GM19328 (cell line): ENCODE measurements around the gene RAB43.
"Not testable (repeated sequence)": the region's sequence is repeated elsewhere in the genome, so short reads cannot be mapped to it uniquely, and the experiment has no call there.

ENCODE experiments used
- ATAC-seq: cut with Tn5 transposase; IDR thresholded peaks from one replicate; pipeline ENCODE4 v1.9.1; 2021; ENCODE audit warnings: mild to moderate bottlenecking, moderate library complexity; ENCODE audit not compliant: unreplicated experiment

RAB43 gene

DNA sequence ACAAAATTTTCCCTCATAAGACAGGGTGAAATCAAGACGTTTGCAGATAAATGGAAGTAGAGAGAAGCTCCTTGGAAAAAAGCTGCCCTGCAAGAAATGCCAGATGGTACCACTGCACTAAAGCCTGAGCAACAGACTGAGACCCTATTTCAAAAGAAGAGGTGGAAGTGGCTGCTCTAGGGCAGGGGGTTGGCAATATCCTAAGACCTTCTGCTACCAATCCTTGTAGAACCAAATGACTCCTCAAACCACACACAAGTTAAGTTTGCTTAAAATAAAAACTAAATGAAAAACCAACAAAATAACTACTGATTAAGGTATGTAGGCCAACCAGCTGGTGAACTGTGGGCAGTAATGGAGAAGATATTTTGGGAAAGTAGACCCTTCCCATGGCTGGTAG, 21.3 kb downstream of the RAB43 start:
- no peak for ATAC-seq

DNA sequence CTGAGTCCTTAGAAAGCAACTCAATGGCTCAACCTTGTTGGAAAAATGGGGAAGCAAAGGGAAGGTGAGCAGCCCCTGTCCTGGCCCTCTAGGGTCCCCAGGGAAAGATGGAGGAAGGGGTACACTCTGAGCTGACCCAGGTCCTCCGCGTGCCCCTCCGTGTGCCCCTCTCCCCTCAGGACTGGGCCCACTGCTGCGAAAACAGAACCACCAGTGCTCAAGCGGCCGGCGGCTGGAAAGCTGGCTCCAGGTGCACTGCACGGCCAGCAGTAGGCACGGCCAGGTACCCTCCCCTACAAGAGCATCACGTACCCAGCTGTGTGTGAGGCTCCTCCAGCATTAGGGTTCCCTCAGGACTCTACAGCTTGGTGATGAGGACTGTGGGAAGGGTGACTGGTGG, 26.3 kb downstream of the RAB43 start:
- no peak for ATAC-seq

DNA sequence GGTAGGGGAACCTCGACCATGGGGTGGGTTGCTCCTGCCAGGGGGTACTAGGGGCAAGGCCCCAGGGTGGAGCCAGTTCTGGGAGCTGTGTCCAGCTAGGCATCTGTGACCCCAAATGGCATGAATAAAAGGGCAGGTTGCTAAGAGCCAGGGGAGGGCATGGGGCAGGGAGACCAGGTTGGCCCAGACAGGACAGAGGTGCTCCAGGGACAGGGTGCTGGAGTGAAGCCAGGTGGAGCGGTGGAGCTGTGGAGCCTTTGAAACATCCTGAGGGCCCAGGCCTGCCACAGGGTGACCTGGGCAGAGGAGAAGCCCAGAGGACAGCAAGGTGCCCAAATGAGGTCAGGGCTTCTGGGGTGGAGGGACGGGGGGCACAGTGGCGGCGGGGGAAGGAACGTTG, 33.3 kb downstream of the RAB43 start:
- ATAC-seq = not testable (repeated sequence)

DNA sequence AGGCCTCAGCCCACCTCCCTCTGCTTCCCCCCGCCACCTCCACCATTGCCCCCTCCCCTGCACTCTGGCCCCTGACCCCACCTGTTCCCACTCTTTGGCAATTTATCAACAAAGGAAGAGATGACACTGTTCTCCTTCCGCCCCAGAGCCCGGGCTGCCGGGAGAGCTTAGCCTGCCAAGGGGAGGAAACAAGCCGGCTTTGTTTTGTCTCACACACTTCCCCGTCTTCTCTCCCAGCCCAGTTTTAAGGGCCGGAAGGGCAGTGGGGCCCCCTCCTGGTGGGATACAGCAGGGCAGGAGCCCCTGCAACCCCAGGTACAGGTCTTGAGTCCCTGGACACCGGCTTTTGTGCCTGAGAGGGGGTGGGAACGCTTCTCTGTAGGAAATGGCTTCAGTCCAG, 33.7 kb downstream of the RAB43 start:
- ATAC-seq = not testable (repeated sequence)

DNA sequence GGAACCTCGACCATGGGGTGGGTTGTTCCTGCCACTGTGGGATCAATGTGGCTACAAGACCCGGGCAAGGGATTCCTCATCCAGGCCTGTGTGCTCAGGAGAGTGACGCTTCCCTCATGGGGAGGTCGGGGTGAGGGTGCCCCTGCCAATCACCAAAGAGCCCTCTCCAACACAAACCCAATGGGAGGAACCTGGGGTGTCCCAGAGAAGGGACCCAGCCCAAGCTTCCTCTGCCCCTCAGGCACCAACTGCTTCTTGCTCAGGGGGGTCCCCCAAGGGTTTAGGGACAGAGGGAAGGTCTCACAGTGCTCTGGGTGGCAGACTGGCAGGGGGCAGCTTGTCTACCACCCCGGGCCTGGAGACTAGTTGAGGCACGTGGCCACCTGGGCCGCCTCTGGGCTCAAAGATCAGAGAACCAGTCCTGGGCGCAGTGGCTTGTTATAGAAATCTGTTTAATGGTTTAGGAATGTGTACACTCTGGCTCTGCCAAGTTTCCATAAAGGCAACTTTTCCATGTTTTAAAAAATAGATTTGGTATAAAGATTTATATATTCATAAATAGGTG, 34.4 kb downstream of the RAB43 start:
- ATAC-seq = no peak

DNA sequence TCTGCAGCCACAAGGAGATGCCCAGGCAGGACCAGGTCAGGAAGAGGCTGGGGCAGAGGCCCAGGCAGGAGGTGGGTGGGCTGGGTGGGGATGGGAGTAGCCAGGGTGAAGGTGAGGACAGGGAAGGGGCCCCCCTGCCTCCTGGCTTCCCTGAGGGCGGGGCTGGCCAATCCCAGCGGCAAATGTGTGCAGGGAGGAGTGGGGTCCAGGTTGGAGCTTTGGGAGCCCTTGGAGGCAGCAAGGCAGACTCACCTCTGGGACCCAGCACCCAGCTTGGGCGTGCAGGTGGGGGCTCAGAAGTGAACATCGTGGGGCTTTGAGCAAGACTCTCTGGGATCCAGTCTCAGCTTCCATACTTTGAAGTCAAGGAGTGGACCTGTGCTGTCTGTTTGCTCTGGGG, 35.8 kb downstream of the RAB43 start:
- no peak for ATAC-seq

DNA sequence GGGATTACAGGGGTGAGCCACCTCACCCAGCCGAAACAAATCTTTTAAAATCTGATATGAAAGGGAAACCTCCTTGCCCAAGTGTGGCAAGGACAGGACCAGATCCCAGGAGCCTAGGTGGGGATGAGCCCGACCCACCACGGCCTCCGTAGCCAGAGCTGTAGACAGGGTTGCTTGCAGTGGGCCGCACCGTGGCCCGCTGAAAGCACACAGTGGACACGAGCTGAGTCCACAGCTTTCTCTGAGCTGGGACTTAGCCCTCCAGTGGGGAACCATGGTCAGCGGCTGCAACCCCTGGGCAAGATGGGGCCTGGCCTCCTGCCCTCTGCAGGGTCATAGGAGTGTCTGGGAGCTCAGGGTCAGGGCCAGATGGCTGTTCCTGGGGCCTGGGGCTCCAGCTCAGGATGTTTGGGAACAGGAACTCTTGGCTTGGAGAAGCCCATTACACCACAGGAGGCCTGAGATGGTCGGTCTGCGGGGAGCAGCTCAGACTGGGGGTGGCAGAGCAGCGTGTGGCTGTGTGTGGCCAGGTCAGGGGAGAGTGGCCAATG, 36.4 kb downstream of the RAB43 start:
- no peak for ATAC-seq

DNA sequence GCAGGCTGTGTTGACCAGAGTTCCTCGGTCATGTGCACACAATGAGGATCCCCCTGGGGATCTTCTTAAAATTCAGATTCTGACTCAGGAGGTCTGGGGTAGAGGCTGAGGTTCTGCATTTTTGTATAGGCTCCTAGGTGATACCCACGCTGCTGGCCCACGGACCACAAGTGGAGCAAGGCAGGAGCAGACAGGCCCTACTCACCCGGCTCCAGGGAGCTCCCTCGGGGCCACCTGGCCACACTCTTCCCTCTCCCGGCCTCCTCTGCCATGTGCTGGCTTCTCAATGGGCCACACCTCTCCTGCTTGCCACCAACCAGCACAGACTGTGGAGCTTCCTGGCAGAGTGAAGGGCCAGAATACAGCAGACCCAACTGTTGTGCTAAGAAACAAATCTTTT, 37.1 kb downstream of the RAB43 start:
- no peak for ATAC-seq

DNA sequence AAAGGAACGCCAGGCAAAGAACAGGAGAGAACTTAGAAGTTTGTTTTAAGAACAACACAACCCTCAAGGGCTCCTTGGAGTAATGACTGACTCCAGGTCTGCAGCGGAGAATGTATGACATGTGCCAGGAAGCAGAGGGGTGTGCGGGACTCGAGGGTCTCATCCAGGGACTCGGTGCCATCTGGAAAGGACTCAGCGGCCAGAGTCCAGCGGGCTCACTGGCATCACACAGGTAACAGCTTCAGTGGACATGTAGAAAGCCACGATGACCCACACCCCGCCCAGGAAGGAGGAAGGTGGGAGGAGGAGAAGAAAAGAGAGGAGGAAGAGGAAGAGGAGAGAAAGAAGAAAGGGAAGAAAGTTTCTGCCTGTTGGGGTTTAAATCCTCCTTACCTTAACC, 39.6 kb downstream of the RAB43 start:
- ATAC-seq = no peak

DNA sequence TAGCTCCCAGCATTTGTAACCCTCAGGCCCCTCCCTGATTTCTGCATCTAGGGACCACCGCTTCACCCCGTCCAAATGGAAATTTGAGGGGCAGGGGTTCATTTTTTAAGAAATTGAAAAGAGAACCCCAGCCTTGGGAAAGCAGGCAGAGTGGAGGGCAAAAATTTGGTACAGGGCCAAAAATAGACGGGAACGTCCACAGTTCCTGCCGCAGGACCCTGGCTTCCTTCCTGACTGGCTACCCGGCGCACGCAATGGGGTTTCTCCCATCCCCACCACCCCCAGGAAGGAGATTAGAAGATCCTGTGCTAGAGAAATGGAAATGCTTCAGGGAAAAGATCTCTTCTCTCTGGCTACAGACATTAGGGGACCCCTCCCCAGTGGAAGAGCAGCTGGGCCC, 40.1 kb downstream of the RAB43 start:
- no peak for ATAC-seq

DNA sequence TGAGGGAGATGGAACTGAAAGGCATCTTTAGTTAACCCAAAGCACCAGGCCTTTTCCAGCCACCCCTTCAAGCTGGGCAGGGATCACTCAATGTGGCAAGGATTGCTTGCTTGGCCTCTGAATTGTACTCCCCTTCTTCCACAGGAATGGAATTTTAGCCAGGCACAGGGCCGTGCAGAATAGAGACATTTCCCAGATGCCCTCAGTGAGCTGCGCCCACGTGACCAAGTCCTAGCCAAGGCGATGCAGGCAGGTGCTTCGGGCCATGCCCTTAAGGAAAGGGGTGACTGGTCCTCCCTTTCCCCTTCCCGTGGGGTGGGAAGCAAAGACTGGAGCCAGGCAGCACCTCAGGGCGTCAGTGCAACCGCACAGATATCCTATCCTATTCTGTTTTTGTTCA, 43.1 kb downstream of the RAB43 start:
- ATAC-seq = no peak

DNA sequence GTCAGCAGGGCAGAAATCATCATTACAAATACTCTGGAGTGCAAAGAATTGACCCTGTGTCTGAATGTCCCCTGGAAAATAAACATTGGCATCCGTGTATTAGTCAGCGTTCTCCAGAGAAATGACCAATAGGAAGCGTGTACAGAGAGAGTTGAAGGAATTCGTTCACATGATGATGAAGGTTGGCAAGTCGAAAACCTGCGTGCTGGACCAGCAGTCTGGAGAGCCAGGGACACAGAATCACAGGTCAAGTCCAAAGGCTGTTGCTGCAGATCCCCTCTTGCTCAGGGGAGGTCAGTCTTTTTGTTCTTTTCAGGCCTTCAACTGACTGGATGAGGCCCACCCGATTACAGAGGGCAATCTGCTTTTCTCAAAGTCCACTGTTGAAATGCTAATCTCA, 44.4 kb downstream of the RAB43 start:
- no peak for ATAC-seq

DNA sequence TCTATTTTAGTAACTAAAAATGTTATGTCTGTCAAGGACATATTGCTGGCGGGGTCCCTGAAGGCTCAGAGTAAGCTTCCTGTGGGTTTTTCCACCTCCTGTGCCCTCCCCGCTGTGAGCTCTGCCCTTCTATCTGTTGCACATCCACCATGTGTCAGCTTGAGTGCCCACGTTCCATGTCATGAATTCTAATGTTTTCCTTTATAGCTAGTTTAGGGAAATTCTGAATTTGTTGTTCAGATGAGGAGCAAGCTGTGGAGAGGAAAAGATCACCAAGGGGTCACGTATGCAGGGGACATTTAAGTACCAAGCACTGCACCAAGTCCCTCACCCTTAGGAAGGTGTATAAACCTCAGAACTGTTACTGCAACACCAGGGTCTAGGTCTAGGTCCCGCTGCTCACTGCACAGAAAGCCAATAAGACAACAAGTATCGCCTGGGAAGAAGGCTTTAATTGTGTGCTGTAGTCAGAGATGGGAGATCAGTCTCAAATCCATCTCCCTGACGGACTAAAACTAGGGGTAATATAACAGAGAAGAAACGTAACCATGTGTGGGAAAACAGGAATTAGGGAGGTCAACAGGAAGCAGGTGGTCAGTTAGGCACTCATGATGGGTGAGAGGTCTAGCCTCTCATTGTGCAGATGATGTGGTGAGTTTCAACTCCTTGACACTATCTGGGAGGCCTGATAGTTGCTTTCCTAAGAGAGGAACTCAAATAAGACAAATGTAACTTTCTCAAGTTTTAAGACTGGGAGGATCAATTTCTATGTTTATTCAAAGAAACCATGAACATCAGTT, 51.3 kb downstream of the RAB43 start:
- ATAC-seq = no peak

DNA sequence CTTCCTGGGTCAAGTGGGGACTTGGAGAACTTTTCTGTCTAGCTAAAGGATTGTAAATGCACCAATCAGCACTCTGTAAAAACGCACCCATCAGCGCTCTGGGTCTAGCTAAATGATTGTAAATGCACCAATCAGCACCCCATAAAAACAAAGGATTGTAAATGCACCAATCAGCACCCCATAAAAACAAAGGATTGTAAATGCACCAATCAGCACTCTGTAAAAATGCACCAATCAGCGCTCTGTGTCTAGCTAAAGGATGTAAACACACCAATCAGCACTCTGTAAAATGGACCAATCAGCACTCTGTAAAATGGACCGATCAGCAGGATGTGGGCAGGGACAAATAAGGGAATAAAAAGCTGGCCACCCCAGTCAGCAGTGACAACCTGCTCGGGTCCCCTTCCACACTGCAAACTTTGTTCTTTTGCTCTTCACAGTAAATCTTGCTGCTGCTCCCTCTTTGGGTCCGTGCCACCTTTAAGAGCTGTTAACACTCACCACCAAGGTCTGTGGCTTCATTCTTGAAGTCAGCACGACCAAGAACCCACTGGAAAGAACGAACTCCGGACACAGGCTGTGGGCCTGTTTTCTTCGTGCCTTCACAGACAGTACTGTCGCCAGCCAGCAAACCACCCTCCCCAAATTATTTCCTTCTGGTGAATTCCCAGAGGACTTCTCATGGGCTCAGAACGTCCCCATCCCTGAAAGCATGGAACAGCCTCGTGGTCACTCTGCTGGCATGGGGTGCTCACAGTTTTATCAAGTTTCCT, 52.1 kb downstream of the RAB43 start:
- not testable (repeated sequence) for ATAC-seq

DNA sequence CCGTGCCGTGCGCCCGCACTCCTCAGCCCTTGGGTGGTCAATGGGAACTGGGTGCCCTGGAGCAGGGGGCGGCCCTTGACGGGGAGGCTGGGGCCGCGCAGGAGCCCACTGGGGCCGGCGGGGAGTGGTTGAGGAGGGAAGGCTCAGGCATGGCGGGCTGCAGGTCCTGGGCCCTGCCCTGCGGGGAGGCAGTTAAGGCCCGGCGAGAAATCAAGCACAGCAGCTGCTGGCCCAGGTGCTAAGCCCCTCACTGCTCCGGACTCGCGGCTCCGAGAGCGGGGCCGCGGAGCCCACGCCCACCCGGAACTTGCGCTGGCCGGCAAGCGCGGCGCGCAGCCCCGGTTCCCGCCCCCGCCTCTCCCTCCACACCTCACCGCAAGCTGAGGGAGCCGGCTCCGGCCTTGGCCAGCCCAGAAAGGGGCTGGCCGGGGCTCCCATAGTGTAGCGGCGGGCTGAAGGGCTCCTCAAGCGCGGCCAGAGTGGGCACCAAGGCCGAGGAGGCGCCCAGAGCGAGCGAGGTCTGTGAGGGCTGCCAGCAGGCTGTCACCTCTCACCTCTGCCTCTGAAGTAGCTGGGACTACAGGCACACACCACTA, 53.2 kb downstream of the RAB43 start:
- ATAC-seq = no peak

DNA sequence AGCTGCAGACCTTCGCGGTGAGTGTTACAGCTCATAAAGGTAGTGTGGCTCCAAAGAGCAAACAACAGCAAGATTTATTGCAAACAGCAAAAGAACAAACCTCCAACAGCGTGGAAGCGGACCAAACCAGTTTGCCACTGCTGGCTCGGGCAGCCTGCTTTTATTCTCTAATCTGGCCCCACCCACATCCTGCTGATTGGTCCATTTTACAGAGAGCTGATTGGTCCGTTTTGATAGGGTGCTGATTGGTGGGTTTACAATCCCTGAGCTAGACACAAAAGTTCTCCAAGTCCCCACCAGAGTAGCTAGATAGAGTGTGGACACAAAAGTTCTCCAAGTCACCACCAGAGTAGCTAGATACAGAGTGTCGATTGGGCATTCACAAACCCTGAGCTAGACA, 53.9 kb downstream of the RAB43 start:
- not testable (repeated sequence) for ATAC-seq

DNA sequence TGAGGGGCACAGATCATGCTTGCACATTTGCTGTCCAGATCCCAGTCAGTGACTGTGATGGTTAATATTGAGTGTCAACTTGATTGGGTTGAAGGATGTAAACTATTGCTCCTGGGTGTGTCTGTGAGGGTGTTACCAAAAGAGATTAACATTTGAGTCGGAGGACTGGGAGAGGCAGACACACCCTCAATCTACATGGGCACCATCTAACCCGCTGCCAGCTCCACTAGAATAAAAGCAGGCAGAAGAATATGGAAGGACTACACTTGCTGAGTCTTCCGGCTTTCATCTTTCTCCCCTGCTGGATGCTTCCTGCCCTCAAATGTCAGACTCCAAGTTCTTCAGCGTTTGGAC, 55.9 kb downstream of the RAB43 start:
- ATAC-seq = no peak

DNA sequence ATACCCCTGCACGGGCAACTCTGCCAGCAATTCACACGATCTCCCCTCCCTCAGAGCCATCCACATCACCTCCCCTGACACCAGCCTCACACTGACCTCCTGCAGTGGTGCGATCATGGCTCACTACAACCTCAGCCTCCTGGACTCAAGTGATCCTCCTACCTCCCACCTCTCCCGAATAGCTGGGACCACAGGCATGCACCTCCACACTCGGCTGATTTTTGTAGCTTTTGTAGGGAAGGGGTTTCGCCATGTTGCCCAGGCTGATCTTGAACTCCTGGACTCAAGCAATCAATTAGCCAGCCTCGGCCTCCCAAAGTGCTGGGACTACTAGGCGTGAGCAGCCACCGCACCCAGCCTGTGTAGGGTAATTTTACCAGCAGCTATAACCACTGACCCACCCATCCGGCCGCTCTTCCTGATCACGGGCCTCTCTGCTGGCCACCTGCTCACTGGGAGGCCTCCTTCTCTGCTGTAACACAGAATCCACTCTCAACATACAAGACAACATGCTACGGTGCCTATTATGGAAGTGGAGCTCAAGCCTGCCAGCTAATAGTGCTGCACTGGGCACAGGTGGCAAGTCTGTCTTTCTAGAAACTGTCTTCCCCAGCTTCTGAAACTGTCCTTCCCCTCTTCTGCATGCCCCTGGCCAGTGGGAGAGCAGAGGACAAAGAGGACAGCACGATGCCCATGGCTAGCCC, 56.4 kb downstream of the RAB43 start:
- no peak for ATAC-seq

DNA sequence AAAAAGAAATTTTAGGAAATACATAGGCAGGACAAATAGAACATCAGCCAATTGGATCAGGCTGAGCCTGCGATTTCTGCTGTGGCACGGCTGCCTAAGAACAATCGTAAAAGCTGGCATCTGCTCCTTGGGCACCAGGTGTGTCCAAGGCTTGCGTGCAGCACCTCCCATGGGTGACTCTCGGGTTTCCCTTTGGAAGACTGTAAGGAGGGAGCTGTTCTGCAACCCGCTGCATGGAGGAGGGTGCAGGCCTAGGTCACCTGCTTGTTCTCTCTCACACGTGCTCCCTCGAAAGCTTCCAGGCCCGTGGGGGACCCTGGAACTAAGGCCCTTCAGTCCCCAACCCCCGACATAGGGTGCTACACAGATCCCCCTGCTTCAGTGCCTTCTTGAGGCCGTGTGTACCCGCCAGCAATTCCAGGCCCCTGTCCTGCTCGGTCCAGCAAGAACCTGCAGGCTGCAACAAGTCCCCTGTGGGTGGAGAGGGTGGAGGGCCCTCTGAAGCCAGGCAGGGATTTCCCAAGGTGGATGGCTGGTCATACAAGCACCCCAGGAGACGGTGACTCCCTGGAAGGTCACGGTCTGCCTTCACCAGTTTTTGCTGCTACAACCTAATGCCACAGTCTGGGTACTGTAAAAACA, 57.6 kb downstream of the RAB43 start:
- no peak for ATAC-seq

DNA sequence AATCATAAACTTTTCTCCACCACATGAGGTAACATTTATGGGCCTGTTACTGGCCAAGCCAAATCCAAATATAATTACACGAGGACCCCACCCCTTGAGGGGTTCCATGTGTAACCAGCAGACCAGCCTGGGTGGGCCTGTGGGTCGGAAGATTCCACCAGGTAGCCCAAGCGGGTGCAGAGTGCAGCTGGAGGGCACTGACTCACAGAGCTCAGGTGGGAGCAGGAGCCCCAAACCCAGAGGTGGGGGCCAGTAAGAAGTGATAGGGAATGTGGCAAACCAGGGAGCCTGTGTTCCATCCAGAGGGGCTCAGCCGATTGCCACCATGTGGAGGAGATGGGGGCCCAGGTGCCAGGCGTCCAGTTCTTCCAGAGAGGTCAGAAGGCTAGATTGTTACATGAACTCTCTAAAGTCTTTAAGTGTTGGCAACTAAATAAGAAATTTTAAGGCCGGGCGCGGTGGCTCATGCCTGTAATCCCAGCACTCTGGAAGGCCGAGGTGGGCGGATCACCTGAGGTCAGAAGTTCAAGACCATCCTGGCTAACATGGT, 58.4 kb downstream of the RAB43 start:
- ATAC-seq = no peak
